OCI-LY7 (cell line): ENCODE measurements around the gene TRIO. TPM values are rescaled to one million over a fixed set of nuclear protein-coding genes. Genes with fewer than 3 reads are reported as not detected.

Experiments used
- BruUV-seq: library from RNA; stranded (reverse); fragments of 400-500 nt; replicated peaks from 2 replicates; lab custom pipeline; 2021; lab: Mats Ljungman, UMichigan
- CTCF ChIA-PET: fragments of 300-600 bp; sonication (Branson Sonifier 250); formaldehyde crosslinking; loops from one replicate; lab custom pipeline; 2022; ENCODE audit warnings: antibody characterized with exemption; ENCODE audit not compliant: unreplicated experiment; lab: Charles Lee
- POLR2A ChIA-PET: fragments of 300-600 bp; sonication (Branson Sonifier 250); formaldehyde crosslinking; loops from one replicate; lab custom pipeline; 2022; ENCODE audit warnings: antibody characterized with exemption; lab: Charles Lee
- DNase-seq: peaks from one replicate; pipeline ENCODE4 v3.0.0-alpha.2; 2015; ENCODE audit warnings: low spot score
- H2AFZ ChIP-seq: fragments of 200-600 bp; sonication (generic), shearing (Covaris generic); 2 replicates; pipeline ENCODE4 v1.6.1; 2014; ENCODE audit warnings: mild to moderate bottlenecking, antibody characterized with exemption, low read length, moderate library complexity
- H3K27ac ChIP-seq: fragments of 200-600 bp; sonication (generic); 2 replicates; pipeline ENCODE4 v1.5.1; 2014; ENCODE audit warnings: mixed run types, low read depth, mild to moderate bottlenecking, moderate library complexity, low read length, inconsistent platforms; ENCODE audit not compliant: poor library complexity, severe bottlenecking
- H3K36me3 ChIP-seq: fragments of 200-600 bp; sonication (generic); 2 replicates; pipeline ENCODE4 v1.6.1; 2014; ENCODE audit warnings: mild to moderate bottlenecking, antibody characterized with exemption, low read length, moderate library complexity, mixed read lengths; ENCODE audit not compliant: insufficient read depth
- H3K4me1 ChIP-seq: fragments of 200-600 bp; sonication (generic); 2 replicates; pipeline ENCODE4 v1.5.1; 2014; ENCODE audit warnings: mild to moderate bottlenecking, low read length; ENCODE audit not compliant: insufficient read depth, poor library complexity, severe bottlenecking
- H3K4me2 ChIP-seq: fragments of 200-600 bp; sonication (generic); 2 replicates; pipeline ENCODE4 v1.6.1; 2014; ENCODE audit warnings: mild to moderate bottlenecking, low read length
- H3K4me3 ChIP-seq: fragments of 200-600 bp; sonication (generic); 2 replicates; pipeline ENCODE4 v1.5.1; 2014; ENCODE audit warnings: mild to moderate bottlenecking, low read depth, low read length; ENCODE audit not compliant: poor library complexity, severe bottlenecking
- H3K79me2 ChIP-seq: fragments of 200-600 bp; sonication (generic); 2 replicates; pipeline ENCODE4 v1.6.1; 2016; ENCODE audit warnings: low read depth, mild to moderate bottlenecking, low read length, moderate library complexity, mixed read lengths; ENCODE audit not compliant: insufficient read depth
- H3K9me2 ChIP-seq: fragments of 200-600 bp; sonication (generic); 2 replicates; pipeline ENCODE4 v1.6.1; 2016; ENCODE audit warnings: mild to moderate bottlenecking, low read length, mixed read lengths; ENCODE audit not compliant: insufficient read depth
- H3K9me3 ChIP-seq: fragments of 200-600 bp; sonication (generic); 2 replicates; pipeline ENCODE4 v1.6.1; 2014; ENCODE audit warnings: mild to moderate bottlenecking, mixed run types, low read length, mixed read lengths
- H4K20me1 ChIP-seq: fragments of 200-600 bp; sonication (generic); 2 replicates; pipeline ENCODE4 v1.6.1; 2014; ENCODE audit warnings: mild to moderate bottlenecking, antibody characterized with exemption, low read length, moderate library complexity, mixed read lengths; ENCODE audit not compliant: insufficient read depth
- CTCF ChIP-seq: fragments of 200-600 bp; sonication (generic); conservative IDR thresholded peaks from 2 replicates; pipeline ENCODE4 v1.5.1; 2014; ENCODE audit warnings: mild to moderate bottlenecking, antibody characterized with exemption, low read length, moderate library complexity, mixed read lengths
- EZH2phosphoT487 ChIP-seq: fragments of 200-600 bp; sonication (generic); IDR thresholded peaks from 2 replicates; pipeline ENCODE4 v1.6.1; 2018; ENCODE audit warnings: low read depth, borderline replicate concordance, mild to moderate bottlenecking, mixed run types, antibody characterized with exemption, low read length, moderate library complexity, mixed read lengths
- intact Hi-C: fragments of 100-400 bp; cut with micrococcal nuclease; formaldehyde crosslinking; loops from one replicate; pipeline ENCODE4 v1.10.0; 2022; ENCODE audit not compliant: unreplicated experiment
- total RNA-seq, 2 experiments: library from RNA; depleted of rRNA in 1 of 2; stranded (reverse); fragments of >200 nt in 1 of 2; shearing (Covaris generic) in 1 of 2; gene quantifications; 2 replicates each; pipeline ENCODE4 v1.2.3, GENCODE V29; 2014 to 2022

Gene TRIO
- total RNA-seq, 2 experiments from 2014 or later: 35.8 to 55.1 TPM

DNA sequence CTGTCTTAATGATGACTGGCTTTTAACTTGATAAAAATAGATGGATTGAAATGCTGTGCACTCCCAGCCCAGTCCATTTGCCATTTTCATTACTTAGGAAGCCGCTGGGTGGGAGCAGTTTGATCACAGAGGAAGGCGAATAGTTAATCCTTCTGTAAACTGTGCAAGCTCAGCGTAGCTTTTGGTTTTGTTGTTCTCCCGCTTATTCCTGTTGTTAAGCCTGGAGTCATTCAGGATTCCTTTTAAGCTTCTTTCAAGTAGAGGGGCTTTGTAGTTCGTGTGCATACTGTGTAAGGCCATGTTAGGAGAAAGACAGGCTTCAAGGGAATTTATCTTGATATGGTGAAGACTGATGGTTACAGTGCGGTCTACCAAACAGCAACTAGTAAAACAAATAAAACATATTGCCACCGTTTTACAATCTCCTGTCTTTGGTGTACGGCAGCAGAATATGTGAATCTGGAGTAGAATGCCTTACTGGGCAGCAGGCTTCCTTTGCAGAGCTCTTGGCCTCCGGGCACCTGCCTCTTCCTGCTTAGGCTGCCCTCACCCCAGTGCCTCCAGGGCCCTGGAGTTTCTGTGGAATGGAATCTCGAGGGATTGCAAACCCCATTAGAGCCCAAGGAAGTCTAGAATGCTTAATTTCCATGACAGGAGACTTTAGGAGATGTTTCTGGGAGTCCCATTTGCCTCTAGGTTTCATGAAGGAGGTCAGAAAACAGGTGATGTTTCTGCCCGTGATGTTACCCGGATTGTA, 141.4 kb downstream of the TRIO start:
- POLR2A ChIA-PET: no interaction called here

DNA sequence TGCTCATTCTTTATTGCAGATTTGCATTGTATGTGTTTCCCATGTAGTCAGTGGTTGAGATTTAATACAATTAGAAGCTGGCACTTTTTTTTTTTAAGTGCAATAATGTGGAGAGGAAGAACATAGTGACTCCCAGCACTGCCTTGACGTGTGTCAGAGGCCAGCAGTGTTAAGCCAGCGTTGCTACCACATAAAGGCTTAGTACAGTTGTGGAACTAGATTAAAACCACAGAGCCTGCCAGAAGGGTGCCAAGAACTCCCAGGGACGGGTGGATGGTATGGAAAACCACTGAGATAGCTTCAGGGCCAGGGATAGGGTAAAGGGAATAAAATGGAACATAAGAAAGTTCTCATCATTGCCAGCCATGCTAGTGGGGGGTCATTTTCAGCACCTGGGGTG, 142.9 kb downstream of the TRIO start:
- H3K27ac ChIP-seq: no peak overlapping the region
- intact Hi-C loops: no loop called here
- H3K9me2 ChIP-seq: no peaks in the 10 kb centered on the region
- peak overlapping the region; percentile 23; the same call in 1 of the 2 replicates for H2AFZ ChIP-seq
- no peaks in the 10 kb centered on the region for H4K20me1 ChIP-seq
- ChIA-PET CTCF (no interaction called here), POLR2A (interaction anchor here (0.6 kb wide), 1 partner anchor 393 kb away, joined by 3 read pairs; no protein-coding TSS in a partner anchor)
- no peaks in the 10 kb centered on the region for H3K79me2 ChIP-seq
- TF ChIP-seq CTCF (no peak), EZH2phosphoT487 (no peak)
- no peak overlapping the region for H3K4me3 ChIP-seq
- H3K4me1 ChIP-seq: peaks cover 24% of the 10 kb centered on the region
- 0 out of 2 replicates have a peak, but pooled peaks cover 4% of the 10 kb centered on the region for H3K36me3 ChIP-seq
- DNase-seq: no peak
- H3K9me3 ChIP-seq: no peaks in the 10 kb centered on the region
- BruUV-seq: no TSS peak
- H3K4me2 ChIP-seq: peak overlapping the region; percentile 51; the same call in 1 of the 2 replicates

More for the DNA sequence above, 141.4 kb downstream of the TRIO start:
- Histone ChIP-seq H3K27ac (no peak overlapping the region), H3K4me3 (no peak overlapping the region), H3K4me1 (peaks cover 24% of the 10 kb centered on the region), H3K9me3 (no peaks in the 10 kb centered on the region), H3K4me2 (no peak overlapping the region), H3K36me3 (no peaks in the 10 kb centered on the region), H3K79me2 (no peaks in the 10 kb centered on the region), H3K9me2 (no peaks in the 10 kb centered on the region), H2AFZ (no peak overlapping the region), H4K20me1 (no peaks in the 10 kb centered on the region)
- TF ChIP-seq CTCF: no peak
- TF ChIP-seq EZH2phosphoT487: no peak
- BruUV-seq: no TSS peak
- CTCF ChIA-PET: no interaction called here
- DNase-seq: no peak
- intact Hi-C loops: no loop called here
